Keratinocyte (primary cell): Measurements from ENCODE around the gene PPARGC1A. TPM values are rescaled to one million over a fixed set of nuclear protein-coding genes. Genes with fewer than 3 reads are reported as not detected.

Source experiments
- DNase-seq: peaks from one replicate; pipeline ENCODE4 v3.0.0-alpha.2; 2011; ENCODE audit warnings: low read depth, missing footprints, low spot score
- FAIRE-seq: peaks from 2 replicates; lab custom pipeline; 2011; peaks lifted over from hg19 to GRCh38; lab: Jason Lieb, UNC
- H2AFZ ChIP-seq: 2 replicates; pipeline ENCODE4 v1.6.0; 2012; ENCODE audit warnings: low read length, control low read depth, inconsistent platforms; ENCODE audit not compliant: control insufficient read depth
- H3K27ac ChIP-seq: 2 replicates; pipeline ENCODE4 v1.5.1; 2011; ENCODE audit warnings: low read length; ENCODE audit not compliant: control insufficient read depth, insufficient read depth
- H3K27me3 ChIP-seq: 3 replicates; pipeline ENCODE4 v1.6.0; 2011; ENCODE audit warnings: low read length; ENCODE audit not compliant: control insufficient read depth, insufficient read depth; ENCODE audit errors: extremely low read depth
- H3K36me3 ChIP-seq, 2 experiments: 2 replicates in 1 of 2; 3 replicates in 1 of 2; pipeline ENCODE4 v1.5.1; 2011; ENCODE audit warnings: low read length in 2 of 2, mild to moderate bottlenecking in 1 of 2; ENCODE audit not compliant: control insufficient read depth in 2 of 2, insufficient read depth in 2 of 2; ENCODE audit errors: extremely low read depth in 1 of 2
- H3K4me1 ChIP-seq: 3 replicates; pipeline ENCODE4 v1.5.1; 2011; ENCODE audit warnings: low read length; ENCODE audit not compliant: control insufficient read depth, insufficient read depth; ENCODE audit errors: extremely low read depth
- H3K4me2 ChIP-seq: 3 replicates; pipeline ENCODE4 v1.6.0; 2011; ENCODE audit warnings: low read depth, low read length; ENCODE audit not compliant: control insufficient read depth, insufficient read depth; ENCODE audit errors: extremely low read depth
- H3K4me3 ChIP-seq, 3 experiments: fragments of 200-600 bp in 1 of 3; sonication (generic) in 1 of 3; 2 replicates in 2 of 3; 3 replicates in 1 of 3; pipeline ENCODE4 v1.5.1; 2011 to 2016; ENCODE audit warnings: low read length in 3 of 3, mild to moderate bottlenecking in 3 of 3, control low read depth in 2 of 3, inconsistent platforms in 1 of 3, low read depth in 1 of 3, mixed read lengths in 1 of 3, mixed run types in 1 of 3, moderate library complexity in 1 of 3; ENCODE audit not compliant: control insufficient read depth in 2 of 3, insufficient read depth in 2 of 3; ENCODE audit errors: extremely low read depth in 1 of 3
- H3K79me2 ChIP-seq: 2 replicates; pipeline ENCODE4 v1.6.0; 2012; ENCODE audit warnings: low read length; ENCODE audit not compliant: control insufficient read depth, insufficient read depth
- H3K9ac ChIP-seq: 3 replicates; pipeline ENCODE4 v1.6.0; 2011; ENCODE audit warnings: low read length; ENCODE audit not compliant: control insufficient read depth, insufficient read depth; ENCODE audit errors: extremely low read depth
- H3K9me1 ChIP-seq: 3 replicates; pipeline ENCODE4 v1.6.0; 2011; ENCODE audit warnings: low read length; ENCODE audit not compliant: control insufficient read depth, insufficient read depth; ENCODE audit errors: extremely low read depth
- H3K9me3 ChIP-seq: 2 replicates; pipeline ENCODE4 v1.5.1; 2012; ENCODE audit warnings: low read depth, low read length; ENCODE audit not compliant: control insufficient read depth
- H4K20me1 ChIP-seq: 3 replicates; pipeline ENCODE4 v1.6.0; 2011; ENCODE audit warnings: low read length; ENCODE audit not compliant: control insufficient read depth, insufficient read depth; ENCODE audit errors: extremely low read depth
- EZH2 ChIP-seq: IDR thresholded peaks from one replicate; pipeline ENCODE4 v1.6.1; 2012; ENCODE audit warnings: inconsistent platforms, mild to moderate bottlenecking, low read length, moderate library complexity
- dilution Hi-C: fragments of 300-500 bp; cut with MboI; formaldehyde crosslinking; loops from one replicate; pipeline ENCODE4 v1.7.0; 2020; ENCODE audit warnings: low sequenced_read_pairs; ENCODE audit not compliant: extremely low pct_ligation_motif_present
- polyA plus RNA-seq, 5 experiments: library from polyadenylated mRNA; depleted of rRNA in 3 of 5; stranded (reverse) in 3 of 5; stranded (forward) in 1 of 5; unstranded in 1 of 5; fragments of >200 nt; gene quantifications; 1 replicate in 1 of 5; 2 replicates in 3 of 5; 3 replicates in 1 of 5; pipeline versions ENCODE4 v1.2.1 to v1.2.3, GENCODE V29; 2011 to 2012; ENCODE audit warnings: missing spikeins in 2 of 5, low read depth in 1 of 5, low replicate concordance in 1 of 5
- TF ChIP-seq, protein P1 (sequence below), 3 experiments: IDR thresholded peaks in 1 of 3; conservative IDR thresholded peaks in 1 of 3; optimal IDR thresholded peaks in 1 of 3; 2 replicates in 2 of 3; 3 replicates in 1 of 3; pipeline versions ENCODE3 to v1.5.1; 2011; ENCODE audit warnings: low read length in 3 of 3, mild to moderate bottlenecking in 3 of 3, moderate library complexity in 2 of 3, control low read depth in 1 of 3, inconsistent platforms in 1 of 3; ENCODE audit not compliant: insufficient read depth in 2 of 3; ENCODE audit errors: extremely low read depth in 1 of 3

Gene PPARGC1A
- polyA plus RNA-seq, 1 donor (not counting 4 experiments of a cell fraction or from before 2014, with no cell fraction given): 0.18 TPM

DNA sequence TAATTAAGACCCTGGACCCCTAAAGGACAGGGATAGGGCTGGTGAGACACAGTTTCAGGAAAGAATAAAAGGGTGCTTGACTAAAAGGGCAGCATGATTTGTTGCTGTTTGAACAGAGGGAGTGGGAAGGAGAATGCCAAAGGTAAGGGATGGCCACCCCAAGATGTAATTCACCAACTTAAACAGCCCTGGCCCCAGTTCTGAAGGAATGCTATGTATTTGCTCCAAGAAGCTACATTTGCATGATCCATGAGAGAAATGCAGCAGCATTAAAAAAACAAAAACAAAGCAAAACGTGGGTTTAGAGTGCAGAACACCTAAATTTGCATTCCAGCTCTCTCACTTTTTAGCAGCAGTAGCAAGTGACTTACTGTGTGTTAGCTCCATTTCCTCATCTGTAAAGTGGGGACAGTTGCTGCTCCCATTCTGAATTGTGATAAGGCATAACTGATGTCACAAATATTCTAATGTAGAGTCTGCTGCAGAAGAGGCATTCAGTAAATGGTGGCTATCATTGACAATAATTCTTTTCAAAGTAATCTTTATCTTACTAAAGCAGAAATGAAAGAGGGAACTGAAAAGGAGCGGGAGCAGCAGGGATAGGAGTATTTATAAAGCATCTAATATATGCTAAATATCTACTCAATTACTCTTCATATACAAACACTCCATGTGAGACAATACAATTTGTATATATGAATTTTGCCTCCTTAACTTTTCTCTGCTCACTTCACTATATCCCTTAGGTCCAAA is 115.8 kb downstream of the PPARGC1A start:
- dilution Hi-C loops: no loop called here
- no peaks in the 10 kb centered on the region for H3K36me3 ChIP-seq
- FAIRE-seq: no peak

DNA sequence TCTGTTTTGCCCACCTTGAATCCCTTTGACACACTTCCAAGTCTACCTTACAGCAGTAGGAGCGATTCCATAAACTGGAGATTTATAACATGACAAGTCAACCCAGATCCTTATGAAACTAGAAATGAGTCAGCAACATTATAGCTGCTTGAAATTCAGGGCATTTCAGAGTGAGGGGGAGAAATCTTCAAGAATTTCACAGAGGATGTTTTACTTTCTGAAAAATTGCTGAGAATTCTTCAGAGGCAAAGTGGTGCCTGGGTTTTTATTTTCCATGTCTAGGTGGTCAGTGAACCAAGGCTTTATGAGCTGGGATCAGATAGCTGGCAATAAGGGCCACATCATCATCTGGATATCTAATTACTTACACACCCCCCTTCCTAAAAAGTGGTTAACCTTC is 119.8 kb downstream of the PPARGC1A start:
- no peaks in the 10 kb centered on the region for H3K9me3 ChIP-seq
- DNase-seq (no peak), FAIRE-seq (no peak)
- H4K20me1 ChIP-seq: no peaks in the 10 kb centered on the region
- TF ChIP-seq, protein P1, sequence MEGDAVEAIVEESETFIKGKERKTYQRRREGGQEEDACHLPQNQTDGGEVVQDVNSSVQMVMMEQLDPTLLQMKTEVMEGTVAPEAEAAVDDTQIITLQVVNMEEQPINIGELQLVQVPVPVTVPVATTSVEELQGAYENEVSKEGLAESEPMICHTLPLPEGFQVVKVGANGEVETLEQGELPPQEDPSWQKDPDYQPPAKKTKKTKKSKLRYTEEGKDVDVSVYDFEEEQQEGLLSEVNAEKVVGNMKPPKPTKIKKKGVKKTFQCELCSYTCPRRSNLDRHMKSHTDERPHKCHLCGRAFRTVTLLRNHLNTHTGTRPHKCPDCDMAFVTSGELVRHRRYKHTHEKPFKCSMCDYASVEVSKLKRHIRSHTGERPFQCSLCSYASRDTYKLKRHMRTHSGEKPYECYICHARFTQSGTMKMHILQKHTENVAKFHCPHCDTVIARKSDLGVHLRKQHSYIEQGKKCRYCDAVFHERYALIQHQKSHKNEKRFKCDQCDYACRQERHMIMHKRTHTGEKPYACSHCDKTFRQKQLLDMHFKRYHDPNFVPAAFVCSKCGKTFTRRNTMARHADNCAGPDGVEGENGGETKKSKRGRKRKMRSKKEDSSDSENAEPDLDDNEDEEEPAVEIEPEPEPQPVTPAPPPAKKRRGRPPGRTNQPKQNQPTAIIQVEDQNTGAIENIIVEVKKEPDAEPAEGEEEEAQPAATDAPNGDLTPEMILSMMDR (optimal IDR thresholded peaks at IDR 0.05 in 1 of 3, IDR thresholded peaks at IDR 0.05 in 1 of 3, conservative IDR thresholded peaks at IDR 0.05 in 1 of 3; ENCODE audit: extremely low read depth in 1 of 3, insufficient read depth in 2 of 3, low read length in 3 of 3): no peak
- no peak for TF ChIP-seq EZH2
- no peaks in the 10 kb centered on the region for H3K4me1 ChIP-seq
- no peaks in the 10 kb centered on the region for H3K9me1 ChIP-seq
- H3K27me3 ChIP-seq: peaks cover 3% of the 10 kb centered on the region
- H3K27ac ChIP-seq: no peak overlapping the region
- H3K4me2 ChIP-seq: no peak overlapping the region
- no peak overlapping the region for H2AFZ ChIP-seq
- H3K4me3 ChIP-seq: no peak overlapping the region
- H3K36me3 ChIP-seq: no peaks in the 10 kb centered on the region
- dilution Hi-C loops: no loop called here
- H3K9ac ChIP-seq: no peak overlapping the region
- no peaks in the 10 kb centered on the region for H3K79me2 ChIP-seq

More for the DNA sequence above, 115.8 kb downstream of the PPARGC1A start:
- TF ChIP-seq, protein P1 (optimal IDR thresholded peaks at IDR 0.05 in 1 of 3, IDR thresholded peaks at IDR 0.05 in 1 of 3, conservative IDR thresholded peaks at IDR 0.05 in 1 of 3; ENCODE audit: extremely low read depth in 1 of 3, insufficient read depth in 2 of 3, low read length in 3 of 3): no peak
- TF ChIP-seq EZH2: no peak
- Histone ChIP-seq H3K9ac (no peak overlapping the region), H3K27ac (no peak overlapping the region), H3K79me2 (no peaks in the 10 kb centered on the region), H3K27me3 (peaks cover 3% of the 10 kb centered on the region), H3K4me3 (no peak overlapping the region), H3K9me3 (no peaks in the 10 kb centered on the region), H3K4me2 (no peak overlapping the region), H2AFZ (no peak overlapping the region), H4K20me1 (no peaks in the 10 kb centered on the region), H3K4me1 (no peaks in the 10 kb centered on the region), H3K9me1 (no peaks in the 10 kb centered on the region)
- DNase-seq: no peak
